Ovary (tissue), 9 donors: ENCODE results near the gene MITF. TPM values are rescaled to one million over a fixed set of nuclear protein-coding genes. Genes with fewer than 3 reads are reported as not detected.
A peak's percentile ranks its signal among the peaks of the same experiment; 100 is the strongest.

Experiments
- DNase-seq, 5 donors: peaks; one replicate each; pipeline ENCODE4 v3.0.0-alpha.2; 2019 to 2020
- H3K27ac ChIP-seq, 2 donors: fragments of 200-600 bp; one replicate each; pipeline versions ENCODE4 v1.5.1 to v1.8.0; 2019 to 2022
- H3K27me3 ChIP-seq: fragments of 200-600 bp; one replicate; pipeline ENCODE4 v1.8.0; 2022
- H3K36me3 ChIP-seq: fragments of 200-600 bp; sonication (generic); one replicate; pipeline ENCODE4 v1.5.1; 2019
- H3K4me1 ChIP-seq: one replicate; pipeline ENCODE4 v1.8.1; 2013; ENCODE audit warnings: mild to moderate bottlenecking, moderate library complexity; ENCODE audit not compliant: insufficient read depth
- H3K4me3 ChIP-seq: fragments of 200-600 bp; sonication (generic); one replicate; pipeline ENCODE4 v1.5.1; 2017
- H3K9me3 ChIP-seq, 2 donors: fragments of 200-600 bp in 1 of 2; sonication (generic) in 1 of 2; one replicate each; pipeline versions ENCODE4 v1.5.1 to v1.8.1; 2013 to 2019; ENCODE audit warnings: mild to moderate bottlenecking in 1 of 2, moderate library complexity in 1 of 2
- CTCF ChIP-seq, 3 donors: fragments of 450-650 bp in 2 of 3; fragments of 200-600 bp in 1 of 3; IDR thresholded peaks; one replicate each; pipeline versions ENCODE4 v1.5.1 to v1.8.0; 2016 to 2022; ENCODE audit warnings: antibody characterized with exemption in 3 of 3, mild to moderate bottlenecking in 1 of 3
- EP300 ChIP-seq: sonication (generic); formaldehyde crosslinking; IDR thresholded peaks from one replicate; pipeline ENCODE4 v1.6.1; 2017; ENCODE audit warnings: antibody characterized with exemption
- POLR2A ChIP-seq: fragments of 450-650 bp; IDR thresholded peaks from one replicate; pipeline ENCODE4 v1.6.1; 2017; ENCODE audit warnings: antibody characterized with exemption, mild to moderate bottlenecking, moderate library complexity
- WGBS, 3 donors: extraction: QIAGEN DNeasy Blood & Tissue Kit in 1 of 3; methylation state at CpG; one replicate each; pipeline versions ENCODE4 v1.1.5 to v1.1.7; 2013 to 2017; 5-methylcytosine and 5-hydroxymethylcytosine counted together
- intact Hi-C, 4 donors: fragments of 100-400 bp; cut with DNase I; formaldehyde crosslinking; loops; one replicate each; pipeline versions ENCODE4 v1.11.0 to v1.15.1; 2022 to 2023
- polyA plus RNA-seq, 2 donors: library from polyadenylated mRNA; stranded (reverse); fragments of 200-250 nt in 1 of 2; fragments of 350-450 nt in 1 of 2; fragmentation: Illumina TruSeq in 1 of 2; extraction: RNeasy Lipid Tissue Mini Kit (QIAGEN cat#74804) in 1 of 2; gene quantifications; one replicate each; pipeline ENCODE4 v1.2.3, GENCODE V29; 2013 to 2014
- total RNA-seq, 7 donors: library from RNA; depleted of rRNA in 2 of 7; stranded (reverse); fragments of >200 nt in 2 of 7; fragmentation: NEBNext Ultra II Directional in 3 of 7; extraction: Animal tissue kit (Norgen Biotek cat#: 25700) in 3 of 7; gene quantifications; one replicate each; pipeline versions ENCODE4 v1.1.0 to v1.2.4, GENCODE V29; 2016 to 2023
- donor health status: DM: no; HTN: no; CAD: no; lungs with moderate emphysema.
- donor health status: DM: no; HTN: no; CAD: no.
- donor health status: Bipolar disorder and iron deficiency.
- donor health status: DM: yes; HTN: yes; CAD: no.
- donor health status: DM: no; HTN: no; CAD: no.
- donor health status: DM: yes; HTN: yes; CAD: no.

Gene MITF
- total and polyA plus RNA-seq, 9 donors = 13.6 to 38.0 (median 24.9) TPM

GRCh38 chr3:69776289-69776688 is 37.0 kb downstream of the MITF start:
- intact Hi-C loops = no loop called here
- no peak for TF ChIP-seq EP300
- no peak for TF ChIP-seq CTCF (IDR thresholded peaks at IDR 0.05)
- no peak for TF ChIP-seq POLR2A
- Histone ChIP-seq H3K27ac (no peak overlapping the region), H3K4me1 (peaks cover 6% of the 10 kb centered on the region), H3K36me3 (no peaks in the 10 kb centered on the region), H3K4me3 (no peak overlapping the region), H3K9me3 (no peaks in the 10 kb centered on the region), H3K27me3 (no peaks in the 10 kb centered on the region)
- WGBS, 3 donors = 95 to 99% (median 97%) methylated on average over 3 of the region's 3 CpGs
- no peak for DNase-seq

GRCh38 chr3:69776920-69777581 is 37.8 kb downstream of the MITF start:
- no peak overlapping the region for H3K27ac ChIP-seq
- H3K27me3 ChIP-seq = no peaks in the 10 kb centered on the region
- TF ChIP-seq EP300 = no peak
- H3K4me3 ChIP-seq = no peak overlapping the region
- DNase-seq = no peak
- intact Hi-C loops = no loop called here
- H3K4me1 ChIP-seq = peaks cover 6% of the 10 kb centered on the region
- no peaks in the 10 kb centered on the region for H3K36me3 ChIP-seq
- no peaks in the 10 kb centered on the region for H3K9me3 ChIP-seq

- H3K27ac ChIP-seq = no peak overlapping the region
- 93 to 95% (median 95%) methylated on average over 5 of the region's 5 CpGs for WGBS, 3 donors
- peaks cover 4% of the 10 kb centered on the region for H3K4me1 ChIP-seq
- no peaks in the 10 kb centered on the region for H3K27me3 ChIP-seq
- intact Hi-C loops = no loop called here
- DNase-seq = no peak
- H3K4me3 ChIP-seq = no peak overlapping the region
- no peak for TF ChIP-seq EP300
- TF ChIP-seq CTCF (IDR thresholded peaks at IDR 0.05) = no peak
- H3K36me3 ChIP-seq = no peaks in the 10 kb centered on the region
- no peaks in the 10 kb centered on the region for H3K9me3 ChIP-seq
These were observed 38.3 kb downstream of the MITF start for GRCh38 chr3:69777582-69777967.

GRCh38 chr3:69781593-69781992 is 42.3 kb downstream of the MITF start:
- DNase-seq = no peak
- no peak overlapping the region for H3K4me3 ChIP-seq
- peak overlapping the region in 1 of 2 donors; percentile 13 for H3K27ac ChIP-seq
- H3K9me3 ChIP-seq = no peaks in the 10 kb centered on the region
- intact Hi-C loops = no loop called here
- H3K36me3 ChIP-seq = no peaks in the 10 kb centered on the region
- peaks cover 11% of the 10 kb centered on the region for H3K4me1 ChIP-seq
- H3K27me3 ChIP-seq = no peaks in the 10 kb centered on the region
- TF ChIP-seq CTCF (IDR thresholded peaks at IDR 0.05) (no peak), POLR2A (no peak), EP300 (no peak)
- WGBS, 3 donors = 33 to 55% (median 43%) methylated on average over 4 of the region's 4 CpGs

GRCh38 chr3:69784954-69785514 is 45.8 kb downstream of the MITF start:
- peak; percentile 34 to 46 (median 43) for DNase-seq
- no peaks in the 10 kb centered on the region for H3K27me3 ChIP-seq
- no peaks in the 10 kb centered on the region for H3K9me3 ChIP-seq
- H3K36me3 ChIP-seq = no peaks in the 10 kb centered on the region
- peaks cover 15% of the 10 kb centered on the region for H3K4me1 ChIP-seq
- intact Hi-C loops = loop anchor here in 1 of 4 donors (5.0 kb wide), 1 partner anchor 43 kb away; no protein-coding TSS in a partner anchor
- H3K4me3 ChIP-seq = no peak overlapping the region
- peak overlapping the region in 1 of 2 donors; percentile 6 for H3K27ac ChIP-seq
- WGBS, 3 donors = 20 to 29% (median 25%) methylated on average over 7 of the region's 7 CpGs
- TF ChIP-seq EP300 = no peak
- TF ChIP-seq POLR2A = no peak
- TF ChIP-seq CTCF (IDR thresholded peaks at IDR 0.05) = no peak
